ENCODE results near the gene DENND6B. TPM values are rescaled to one million over a fixed set of nuclear protein-coding genes. Genes with fewer than 3 reads are reported as not detected.
"Not testable (repeated sequence)": the region's sequence is repeated elsewhere in the genome, so short reads cannot be mapped to it uniquely, and the experiment has no call there.

The DENND6B gene
- total and polyA plus RNA-seq, 2 donors (not counting 3 experiments of a cell fraction or from before 2014, with no cell fraction given): 4.1 to 5.9 TPM

GRCh38 chr22:50337262-50338041, 10.6 kb upstream of the DENND6B start:
- FAIRE-seq: no peak

GRCh38 chr22:50334433-50334832, 7.6 kb upstream of the DENND6B start:
- H3K4me3 ChIP-seq (replicated peaks in 1 of 3; ENCODE audit: insufficient read depth in 1 of 3, low read depth in 1 of 3, low read length in 3 of 3); H3K27ac ChIP-seq (ENCODE audit: insufficient read depth, low read depth, low read length); FAIRE-seq; DNase-seq (ENCODE audit: low read depth, low spot score); H3K9me3 ChIP-seq (replicated peaks; ENCODE audit: control insufficient read depth, insufficient read depth, low read length); H3K27me3 ChIP-seq (ENCODE audit: control insufficient read depth in 2 of 2, insufficient read depth in 2 of 2, low read length in 2 of 2); dilution Hi-C loops (cut with MboI; ENCODE audit: extremely low pct_ligation_motif_present, low sequenced_read_pairs); H3K9me1 ChIP-seq (replicated peaks; ENCODE audit: control insufficient read depth, extremely low read depth, insufficient read depth, low read length); H2AFZ ChIP-seq (ENCODE audit: low read depth, low read length); H3K4me1 ChIP-seq (ENCODE audit: control insufficient read depth, extremely low read depth, insufficient read depth, low read length); H3K4me2 ChIP-seq (ENCODE audit: insufficient read depth, low read length); H3K79me2 ChIP-seq (ENCODE audit: control insufficient read depth, insufficient read depth, low read length); H3K36me3 ChIP-seq (ENCODE audit: control insufficient read depth in 2 of 2, extremely low read depth in 1 of 2, insufficient read depth in 2 of 2, low read length in 2 of 2); BruUV-seq (replicated peaks); H4K20me1 ChIP-seq (replicated peaks; ENCODE audit: control insufficient read depth, extremely low read depth, insufficient read depth, low read length); H3K9ac ChIP-seq (replicated peaks; ENCODE audit: extremely low read depth, insufficient read depth, low read length); intact Hi-C loops (cut with micrococcal nuclease): not testable (repeated sequence)
- CTCF ChIA-PET: interaction anchor here (1.1 to 1.5 kb wide), 4 partner anchors 10 to 97 kb away, joined by 3 to 5 read pairs (median 4); no protein-coding TSS in a partner anchor
- POLR2A ChIA-PET: interaction anchor here (0.6 kb wide), 2 partner anchors 11 to 38 kb away, joined by 6 to 7 read pairs; no protein-coding TSS in a partner anchor

More at GRCh38 chr22:50337262-50338041, 10.6 kb upstream of the DENND6B start:
- intact Hi-C loops (cut with micrococcal nuclease): no loop called here
- H3K9ac ChIP-seq (replicated peaks; ENCODE audit: extremely low read depth, insufficient read depth, low read length): no peak overlapping the region
- H2AFZ ChIP-seq (ENCODE audit: low read depth, low read length): no peak overlapping the region
- no peaks in the 10 kb centered on the region for H3K27me3 ChIP-seq (ENCODE audit: control insufficient read depth in 2 of 2, insufficient read depth in 2 of 2, low read length in 2 of 2)
- ChIA-PET POLR2A (no interaction called here), CTCF (no interaction called here)
- no peaks in the 10 kb centered on the region for H4K20me1 ChIP-seq (replicated peaks; ENCODE audit: control insufficient read depth, extremely low read depth, insufficient read depth, low read length)
- no peak overlapping the region for H3K4me3 ChIP-seq (replicated peaks in 1 of 3; ENCODE audit: insufficient read depth in 1 of 3, low read depth in 1 of 3, low read length in 3 of 3)
- no TSS peak for BruUV-seq (replicated peaks)
- no peaks in the 10 kb centered on the region for H3K79me2 ChIP-seq (ENCODE audit: control insufficient read depth, insufficient read depth, low read length)
- H3K9me3 ChIP-seq (replicated peaks; ENCODE audit: control insufficient read depth, insufficient read depth, low read length): no peaks in the 10 kb centered on the region
- dilution Hi-C loops (cut with MboI; ENCODE audit: extremely low pct_ligation_motif_present, low sequenced_read_pairs): no loop called here
- no peak for DNase-seq (ENCODE audit: low read depth, low spot score)
- TF ChIP-seq JUN (IDR thresholded peaks at IDR 0.05; ENCODE audit: borderline replicate concordance, insufficient read depth, insufficient read length, low read depth) (no peak), POLR2A (IDR thresholded peaks at IDR 0.05; ENCODE audit: low read depth, low read length) (no peak), POLR2AphosphoS5 (IDR thresholded peaks at IDR 0.05; ENCODE audit: insufficient read depth, low read depth, low read length) (no peak), MAX (IDR thresholded peaks at IDR 0.05; ENCODE audit: insufficient read depth, insufficient read length) (no peak), FOS (IDR thresholded peaks at IDR 0.05; ENCODE audit: borderline replicate concordance, insufficient read depth, low read length) (no peak), GATA2 (IDR thresholded peaks at IDR 0.05; ENCODE audit: insufficient read depth, insufficient read length, low read depth, low read length) (no peak), EZH2 (IDR thresholded peaks at IDR 0.05; ENCODE audit: borderline replicate concordance, low read depth, low read length, severe bottlenecking) (no peak), MYC (IDR thresholded peaks at IDR 0.05; ENCODE audit: low read depth, low read length) (no peak), CTCF (IDR thresholded peaks at IDR 0.05; ENCODE audit: extremely low read depth in 1 of 2, insufficient read depth in 1 of 2, low read depth in 1 of 2, low read length in 2 of 2) (no peak)
- no peaks in the 10 kb centered on the region for H3K9me1 ChIP-seq (replicated peaks; ENCODE audit: control insufficient read depth, extremely low read depth, insufficient read depth, low read length)
- peaks cover 2% of the 10 kb centered on the region for H3K4me1 ChIP-seq (ENCODE audit: control insufficient read depth, extremely low read depth, insufficient read depth, low read length)
- H3K4me2 ChIP-seq (ENCODE audit: insufficient read depth, low read length): no peak overlapping the region
- H3K27ac ChIP-seq (ENCODE audit: insufficient read depth, low read depth, low read length): no peak overlapping the region
- H3K36me3 ChIP-seq (ENCODE audit: control insufficient read depth in 2 of 2, extremely low read depth in 1 of 2, insufficient read depth in 2 of 2, low read length in 2 of 2): no peaks in the 10 kb centered on the region

Data from endothelial cell of umbilical vein (primary cell).